GM12865 (cell line): ENCODE data around the gene SYNPR.

Experiments used
- DNase-seq: peaks from one replicate; pipeline ENCODE4 v3.0.0; 2010; ENCODE audit warnings: low read depth
- H3K4me3 ChIP-seq: 2 replicates; pipeline ENCODE4 v1.5.1; 2011; ENCODE audit warnings: mild to moderate bottlenecking, low read depth, low read length, control low read depth
- CTCF ChIP-seq: IDR thresholded peaks from 2 replicates; pipeline ENCODE4 v1.5.1; 2011; ENCODE audit warnings: low read length, control low read depth, low read depth, inconsistent platforms; ENCODE audit not compliant: insufficient read depth; ENCODE audit errors: missing control alignments

The SYNPR gene

GRCh38 chr3:63274359-63274758 lies 3.7 kb upstream of the SYNPR start:
- no peak overlapping the region for H3K4me3 ChIP-seq
- no peak for TF ChIP-seq CTCF
- DNase-seq: no peak

DNA sequence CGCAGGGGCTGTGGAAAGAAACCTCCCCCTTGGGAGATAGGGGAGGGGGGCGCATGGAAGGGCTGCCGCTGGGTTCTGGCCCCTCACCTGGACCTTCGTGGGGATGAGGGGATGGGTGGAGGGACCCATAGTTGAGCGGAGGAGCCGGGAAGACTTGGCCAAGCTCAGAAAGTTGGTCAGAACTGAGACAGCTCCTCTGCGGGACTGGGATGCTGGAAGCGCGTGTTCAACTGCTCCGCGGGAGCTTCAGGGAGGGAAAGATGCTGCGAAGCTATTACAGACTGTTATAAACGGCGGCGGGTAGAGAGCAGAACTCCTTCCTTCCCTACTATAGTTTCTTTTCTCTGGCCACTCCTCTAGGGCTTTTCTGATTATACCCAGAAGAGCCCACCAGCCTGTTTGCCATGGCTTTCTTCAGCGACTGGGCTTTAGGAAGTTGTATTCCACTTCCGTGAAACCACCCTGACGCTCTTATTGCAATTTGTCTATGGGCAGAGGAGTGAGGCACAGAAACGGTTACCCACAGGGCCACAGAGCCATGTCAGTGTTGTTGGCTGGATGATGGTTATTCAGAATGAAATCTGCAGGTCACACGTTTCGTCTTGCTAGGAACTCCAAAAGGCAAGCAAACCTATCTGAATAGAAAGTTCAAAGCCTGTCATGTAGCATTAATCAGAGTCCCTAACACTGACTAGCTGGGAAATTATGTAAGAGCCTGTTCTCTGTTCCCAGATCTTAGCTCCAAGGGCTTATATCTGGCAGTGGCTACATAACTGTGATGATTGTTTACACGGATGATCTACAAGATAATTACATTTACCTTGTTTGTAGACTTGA lies 1.1 kb downstream of the SYNPR start:
- no peak for DNase-seq
- TF ChIP-seq CTCF: no peak
- no peak overlapping the region for H3K4me3 ChIP-seq

GRCh38 chr3:63287610-63288009 lies 9.5 kb downstream of the SYNPR start:
- H3K4me3 ChIP-seq: no peak overlapping the region
- no peak for DNase-seq
- TF ChIP-seq CTCF: no peak

DNA sequence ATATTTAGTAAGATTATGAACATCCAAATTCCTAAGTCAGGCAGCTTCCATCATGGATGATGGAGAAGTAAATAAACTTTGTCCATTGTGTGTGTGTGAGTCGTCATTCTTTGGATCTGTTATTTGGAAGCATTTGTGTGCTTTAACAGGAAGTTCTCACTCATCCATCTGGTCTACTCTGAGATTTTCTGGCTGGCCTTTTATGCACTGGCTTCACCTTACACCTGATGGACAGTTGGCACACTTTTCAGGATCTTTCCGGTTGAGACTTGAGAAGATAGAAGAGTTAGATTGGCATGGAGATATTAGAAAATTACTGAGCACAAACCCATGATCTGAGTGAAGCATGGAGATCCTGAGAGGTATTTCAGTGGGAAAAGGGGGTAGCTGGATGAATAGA lies 12.6 kb downstream of the SYNPR start:
- no peak overlapping the region for H3K4me3 ChIP-seq
- TF ChIP-seq CTCF: no peak
- DNase-seq: no peak

- DNase-seq: no peak
- TF ChIP-seq CTCF: no peak
- H3K4me3 ChIP-seq: no peak overlapping the region
Measured at GRCh38 chr3:63294332-63294731, 16.2 kb downstream of the SYNPR start.

GRCh38 chr3:63295356-63295755 lies 17.2 kb downstream of the SYNPR start:
- H3K4me3 ChIP-seq: no peak overlapping the region
- DNase-seq: no peak
- TF ChIP-seq CTCF: no peak

- no peak for TF ChIP-seq CTCF
- H3K4me3 ChIP-seq: no peak overlapping the region
- no peak for DNase-seq
Measured at GRCh38 chr3:63295806-63296205, 17.7 kb downstream of the SYNPR start.
